Stimulated activated CD8-positive, alpha-beta memory T cell treated with anti-CD3 and anti-CD28 coated beads, Interleukin-4, amount 100 ng/mL, for 4 hours (primary cell): ENCODE measurements around the gene SPIN1.

Experiments
- DNase-seq, 2 donors: peaks; one replicate each; pipeline ENCODE4 v3.0.0-alpha.2; 2020; ENCODE audit warnings: low read depth in 2 of 2, low spot score in 1 of 2

The SPIN1 gene

GRCh38 chr9:88435336-88435735, 47.1 kb downstream of the SPIN1 start:
- no peak for DNase-seq

- no peak for DNase-seq
Measured at GRCh38 chr9:88436379-88436778, 48.1 kb downstream of the SPIN1 start.

- no peak for DNase-seq
Measured at GRCh38 chr9:88437210-88438146, 49.2 kb downstream of the SPIN1 start.

- DNase-seq, result no peak
Measured at GRCh38 chr9:88438811-88439210, 50.6 kb downstream of the SPIN1 start.

- DNase-seq, result no peak
Measured at GRCh38 chr9:88441301-88442007, 53.2 kb downstream of the SPIN1 start.

- no peak for DNase-seq
Measured at GRCh38 chr9:88443480-88444113, 55.4 kb downstream of the SPIN1 start.

GRCh38 chr9:88446728-88447127, 58.5 kb downstream of the SPIN1 start:
- DNase-seq, result no peak

GRCh38 chr9:88447431-88447830, 59.2 kb downstream of the SPIN1 start:
- no peak for DNase-seq

- DNase-seq, result no peak
Measured at GRCh38 chr9:88451160-88451559, 62.9 kb downstream of the SPIN1 start.

GRCh38 chr9:88458716-88459465, 70.6 kb downstream of the SPIN1 start:
- DNase-seq, result no peak

- no peak for DNase-seq
Measured at GRCh38 chr9:88460587-88461332, 72.5 kb downstream of the SPIN1 start.

- no peak for DNase-seq
Measured at GRCh38 chr9:88462191-88462590, 73.9 kb downstream of the SPIN1 start.

- DNase-seq, result no peak
Measured at GRCh38 chr9:88464851-88465250, 76.6 kb downstream of the SPIN1 start.

- no peak for DNase-seq
Measured at GRCh38 chr9:88468226-88468625, 80.0 kb downstream of the SPIN1 start.

GRCh38 chr9:88476491-88477271, 88.4 kb downstream of the SPIN1 start:
- DNase-seq, result no peak

- no peak for DNase-seq
Measured at GRCh38 chr9:88477300-88477751, 89.1 kb downstream of the SPIN1 start.

GRCh38 chr9:88478246-88478645, 90.0 kb downstream of the SPIN1 start:
- no peak for DNase-seq

GRCh38 chr9:88481933-88482332, 93.7 kb downstream of the SPIN1 start:
- DNase-seq, result no peak

GRCh38 chr9:88488166-88488565, 99.9 kb downstream of the SPIN1 start:
- DNase-seq, result no peak
